Measurements from ENCODE around the gene MDH2.
"Not testable (repeated sequence)": the region's sequence is repeated elsewhere in the genome, so short reads cannot be mapped to it uniquely, and the experiment has no call there.

- not testable (repeated sequence) for TF ChIP-seq EP300, CTCF, POLR2AphosphoS5 (IDR thresholded peaks at IDR 0.05)
These were observed 58.2 kb downstream of the MDH2 start for GRCh38 chr7:76106130-76106529.

Measured in stomach (tissue), 4 donors.